Activated T-helper 9 cell treated with anti-CD3 and anti-CD28 coated beads, Interleukin-2, amount 50 U/mL, for 16 hours (primary cell): ENCODE measurements around the gene IQSEC1.
A peak's percentile ranks its signal among the peaks of the same experiment; 100 is the strongest.
"Not testable (repeated sequence)": the region's sequence is repeated elsewhere in the genome, so short reads cannot be mapped to it uniquely, and the experiment has no call there.

Experiments
- DNase-seq: peaks from one replicate; pipeline ENCODE4 v3.0.0-alpha.2; 2020; ENCODE audit warnings: low read depth

IQSEC1 gene

GRCh38 chr3:12870942-12871341 lies 202.3 kb downstream of the IQSEC1 start:
- no peak for DNase-seq

DNA sequence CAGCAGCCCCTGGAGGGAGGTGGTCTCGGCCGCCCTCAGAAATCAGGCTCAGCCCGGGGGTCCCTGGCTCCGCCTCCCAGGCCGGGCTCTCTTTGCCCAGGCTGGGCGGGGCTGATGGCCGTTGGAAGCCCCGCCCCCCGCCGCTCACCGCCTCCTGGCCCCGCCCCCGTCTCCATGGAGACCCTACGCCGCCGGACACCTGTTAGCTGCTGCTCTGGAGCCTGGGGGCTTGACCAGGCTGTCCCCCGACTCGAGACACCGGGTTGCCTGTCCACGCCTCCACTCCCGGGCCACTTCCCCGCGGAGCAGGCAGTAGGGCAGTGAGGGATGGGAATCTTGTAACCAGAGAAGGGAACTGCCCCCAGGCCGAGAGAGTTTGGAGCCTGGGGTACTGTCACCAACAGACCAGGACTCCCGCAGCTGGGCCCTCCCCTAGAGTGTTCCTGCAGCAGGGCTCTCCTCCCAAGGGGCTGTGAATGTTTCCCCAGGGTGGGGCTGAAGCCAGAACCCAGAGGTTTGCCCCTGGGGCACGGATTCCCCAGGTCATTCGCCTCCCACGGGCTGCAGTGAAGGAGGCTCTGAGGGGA lies 204.1 kb downstream of the IQSEC1 start:
- DNase-seq, result peak; percentile 11

DNA sequence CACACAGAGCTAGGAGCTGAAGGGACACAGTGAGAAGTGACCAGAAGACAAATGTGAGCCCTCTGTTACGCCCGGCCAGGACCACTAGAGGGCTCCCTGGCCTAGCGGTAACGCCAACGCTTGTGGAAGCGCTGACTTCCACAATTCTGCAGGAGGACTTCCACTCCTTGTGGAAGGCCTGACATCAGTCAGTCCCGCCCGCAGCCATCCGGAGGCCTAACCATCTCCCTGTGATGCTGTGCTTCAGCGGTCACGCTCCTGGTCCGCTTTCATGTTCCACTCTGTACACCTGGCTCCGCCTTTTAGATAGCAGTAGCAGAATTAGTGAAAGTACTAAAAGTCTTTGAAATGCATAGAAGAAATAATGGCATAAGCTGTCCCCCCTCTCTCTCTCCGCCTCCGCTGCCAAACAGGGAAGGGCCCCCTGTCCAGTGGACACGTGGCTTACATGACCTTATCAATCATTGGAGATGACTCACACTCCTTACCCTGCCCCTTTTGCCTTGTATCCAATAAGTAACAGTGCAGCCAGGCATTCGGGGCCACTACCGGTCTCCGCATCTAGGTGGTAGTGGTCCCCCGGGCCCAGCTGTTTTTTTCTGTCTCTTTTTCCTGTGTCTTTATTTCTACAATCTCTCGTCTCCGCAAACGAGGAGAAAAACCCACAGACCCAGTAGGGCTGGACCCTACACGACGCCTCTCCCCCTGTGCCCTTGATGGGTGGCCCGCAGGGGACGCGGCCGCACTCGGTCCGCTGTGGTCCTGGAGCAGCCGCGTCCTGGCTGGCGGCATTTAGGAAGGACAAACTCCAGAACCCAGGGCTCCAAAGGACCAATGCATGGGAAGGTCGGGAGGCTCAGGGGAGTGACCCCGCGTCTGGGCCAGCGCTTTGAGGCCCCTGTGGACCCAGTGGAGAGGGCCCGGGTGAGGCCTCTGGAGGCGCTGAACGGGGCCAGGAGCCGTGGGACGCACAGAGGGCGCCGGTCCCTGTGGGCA lies 204.9 kb downstream of the IQSEC1 start:
- DNase-seq, result peak; percentile 37

DNA sequence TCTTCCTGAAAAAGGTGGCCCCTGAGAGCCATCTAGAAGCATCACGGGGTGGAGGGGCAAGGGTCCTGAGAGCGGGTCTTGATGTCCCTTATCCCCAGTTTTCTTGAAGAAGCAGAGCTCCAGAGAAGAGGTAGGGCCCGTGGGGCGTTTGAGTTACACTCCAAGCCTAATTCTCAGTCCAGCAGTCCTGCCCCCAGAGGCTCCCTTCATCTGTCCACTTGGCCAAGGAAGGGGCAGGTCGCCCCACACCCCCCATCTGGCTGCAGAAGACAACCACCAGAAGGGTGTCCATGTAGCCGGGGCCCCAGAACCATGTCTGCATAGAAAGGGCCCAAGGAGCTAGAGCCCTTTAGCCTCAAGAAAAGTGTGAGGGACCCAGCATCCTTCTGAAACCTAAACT lies 206.4 kb downstream of the IQSEC1 start:
- no peak for DNase-seq

GRCh38 chr3:12865271-12865670 lies 208.0 kb downstream of the IQSEC1 start:
- no peak for DNase-seq

DNA sequence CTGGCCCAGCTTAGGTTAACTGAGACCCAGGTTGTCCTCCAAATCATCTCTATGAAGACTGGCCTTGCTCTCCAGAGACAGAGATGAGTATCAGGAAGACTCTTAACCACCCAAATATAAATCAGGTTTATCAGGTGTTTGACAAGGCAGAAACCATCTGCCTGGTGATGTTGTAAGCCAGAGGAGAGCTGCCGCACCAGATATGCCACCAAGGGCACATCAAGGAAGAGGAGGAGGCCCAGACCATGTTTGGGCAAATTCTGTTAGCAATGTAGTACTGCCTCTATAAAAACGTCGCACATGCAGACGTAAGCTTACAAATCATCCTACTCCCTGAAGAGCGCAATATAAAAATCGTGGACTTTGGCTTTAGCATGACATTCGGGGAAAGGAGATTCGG lies 210.8 kb downstream of the IQSEC1 start:
- no peak for DNase-seq

GRCh38 chr3:12861611-12862010 lies 211.6 kb downstream of the IQSEC1 start:
- no peak for DNase-seq

DNA sequence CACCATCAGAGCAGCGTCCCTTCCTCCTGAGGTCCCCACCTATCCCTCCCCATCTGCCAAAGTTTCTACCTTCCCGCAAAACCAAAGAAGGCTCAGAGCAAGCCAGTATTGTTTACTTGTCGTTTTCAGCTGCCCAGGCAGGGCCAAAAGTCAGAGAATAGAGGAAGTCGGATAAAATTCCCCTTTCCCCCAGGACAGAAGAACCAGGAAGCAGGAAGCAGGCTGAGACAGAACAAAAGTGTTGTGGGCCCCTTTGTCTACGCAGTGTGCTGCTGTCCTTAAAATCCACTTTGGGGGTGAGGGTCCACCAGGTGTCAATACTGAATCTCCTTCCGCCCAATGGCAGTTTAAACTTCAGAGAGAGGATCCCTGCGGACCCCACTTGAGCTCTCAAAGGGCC lies 213.4 kb downstream of the IQSEC1 start:
- DNase-seq, result no peak

DNA sequence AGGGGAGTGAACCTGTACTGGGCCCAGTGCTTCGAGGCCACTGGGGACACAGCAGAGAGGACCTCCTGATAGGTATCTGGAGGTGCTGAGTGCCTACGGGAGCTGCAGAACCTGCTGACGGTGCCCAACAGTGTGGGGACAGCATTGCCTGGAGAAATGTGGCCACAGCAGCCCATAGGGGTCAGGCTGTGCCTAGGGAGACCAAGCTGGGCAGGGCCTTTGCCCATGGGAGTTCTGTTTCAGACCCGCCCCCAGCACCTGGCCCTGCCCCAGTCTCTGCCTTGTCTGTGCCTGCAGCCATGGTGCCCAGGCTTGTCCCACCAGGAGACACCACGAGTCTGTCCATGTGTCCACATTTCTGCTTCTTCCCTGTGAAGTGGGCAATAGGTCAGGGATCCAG lies 216.6 kb downstream of the IQSEC1 start:
- no peak for DNase-seq

DNA sequence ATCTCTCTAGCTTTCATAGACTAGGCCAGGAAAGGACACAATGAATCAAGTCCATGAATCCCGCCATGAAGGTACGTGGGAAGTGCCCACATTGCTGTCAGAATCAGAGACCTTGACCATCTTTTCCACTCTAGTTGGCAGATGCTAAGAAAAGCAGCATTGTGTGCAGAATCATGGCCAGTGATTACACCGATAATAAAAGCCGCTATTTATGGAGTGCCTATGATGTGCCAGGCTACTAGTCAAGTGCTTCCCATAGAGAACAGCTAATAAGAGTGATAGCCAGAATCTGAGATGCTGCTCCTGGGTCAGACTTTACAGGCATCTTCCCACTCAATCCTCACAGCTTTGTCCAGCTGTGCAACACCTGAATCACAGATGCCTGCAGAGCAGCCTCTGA lies 218.7 kb downstream of the IQSEC1 start:
- no peak for DNase-seq

DNA sequence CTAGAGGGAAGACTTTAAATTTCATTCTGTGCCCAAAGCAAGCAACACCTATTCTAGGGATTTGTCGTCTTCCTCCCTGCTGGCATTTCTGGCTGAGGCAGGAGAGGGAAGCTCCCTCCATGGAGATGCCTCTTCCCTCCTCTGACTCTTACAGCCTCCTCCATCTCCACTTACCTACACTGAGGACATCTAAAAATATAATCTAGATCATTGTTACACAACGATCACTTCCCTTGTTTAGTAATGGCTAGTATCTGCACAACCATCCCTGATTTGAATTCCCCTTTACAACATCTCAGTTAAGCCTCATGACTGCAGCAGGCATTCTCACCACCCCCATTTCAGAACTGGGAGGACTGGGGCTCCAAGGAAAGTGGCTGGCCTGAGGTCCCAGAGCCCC lies 219.4 kb downstream of the IQSEC1 start:
- DNase-seq, result not testable (repeated sequence)

GRCh38 chr3:12852201-12852600 lies 221.0 kb downstream of the IQSEC1 start:
- no peak for DNase-seq
